Panc1 (cell line): ENCODE results near the gene AIFM3.

ENCODE experiments used
- CTCF ChIP-seq: fragments of 450-650 bp; IDR thresholded peaks from 2 replicates; pipeline ENCODE4 v1.5.1; 2017; ENCODE audit warnings: mild to moderate bottlenecking
- POLR2AphosphoS5 ChIP-seq: IDR thresholded peaks from 2 replicates; pipeline ENCODE4 v1.6.1; 2012; ENCODE audit warnings: mild to moderate bottlenecking, low read depth, low read length, moderate library complexity
- TCF7L2 ChIP-seq: IDR thresholded peaks from 2 replicates; pipeline ENCODE4 v1.6.1; 2011; ENCODE audit warnings: mild to moderate bottlenecking, low read depth, low read length, inconsistent platforms

- no peak for TF ChIP-seq CTCF
- TF ChIP-seq TCF7L2: no peak
- no peak for TF ChIP-seq POLR2AphosphoS5
Observed at GRCh38 chr22:21029486-21030025, 62.5 kb downstream of the AIFM3 start.
